Colonic mucosa (tissue), 4 donors: ENCODE results near the gene NKIRAS1. TPM values are rescaled to one million over a fixed set of nuclear protein-coding genes. Genes with fewer than 3 reads are reported as not detected.

Experiments used
- DNase-seq: peaks from one replicate; pipeline ENCODE4 v3.0.0-alpha.2; 2020
- H3K27ac ChIP-seq: fragments of 200-600 bp; one replicate; pipeline ENCODE4 v1.8.0; 2021
- H3K27me3 ChIP-seq: fragments of 200-600 bp; one replicate; pipeline ENCODE4 v1.8.0; 2021
- H3K36me3 ChIP-seq: fragments of 200-600 bp; one replicate; pipeline ENCODE4 v1.8.0; 2021
- H3K4me1 ChIP-seq: fragments of 200-600 bp; one replicate; pipeline ENCODE4 v1.8.0; 2021; ENCODE audit warnings: mild to moderate bottlenecking
- H3K4me3 ChIP-seq: fragments of 200-600 bp; one replicate; pipeline ENCODE4 v1.8.0; 2021
- H3K9ac ChIP-seq, 2 donors: one replicate each; pipeline ENCODE4 v1.7.0; 2013; ENCODE audit warnings: control low read depth in 2 of 2, low read depth in 2 of 2, low read length in 2 of 2
- H3K9me3 ChIP-seq: fragments of 200-600 bp; one replicate; pipeline ENCODE4 v1.8.0; 2021
- CTCF ChIP-seq: fragments of 200-600 bp; IDR thresholded peaks from one replicate; pipeline ENCODE4 v1.8.0; 2022; ENCODE audit warnings: antibody characterized with exemption, mild to moderate bottlenecking
- intact Hi-C: fragments of 100-400 bp; cut with DNase I; formaldehyde crosslinking; loops from one replicate; pipeline ENCODE4 v1.14.1; 2022
- total RNA-seq, 2 donors: library from RNA; stranded (reverse); fragmentation: NEBNext Ultra II Directional in 1 of 2; extraction: Animal tissue kit (Norgen Biotek cat#: 25700) in 1 of 2; gene quantifications; one replicate each; pipeline ENCODE4 v1.2.1, GENCODE V29; 2021
- donor health status: healthy.
- donor health status: DM: no; HTN: no; CAD: no.
- donor health status: DM: no; HTN: no; CAD: no.

NKIRAS1 gene
- total RNA-seq, 2 donors from 2014 or later, result 2.6 to 5.4 TPM

GRCh38 chr3:23845326-23846216, 71.2 kb downstream of the NKIRAS1 start:
- Histone ChIP-seq H3K4me1 (no peaks in the 10 kb centered on the region), H3K9ac (no peak overlapping the region), H3K27ac (no peak overlapping the region), H3K36me3 (no peaks in the 10 kb centered on the region), H3K27me3 (no peaks in the 10 kb centered on the region), H3K9me3 (no peaks in the 10 kb centered on the region), H3K4me3 (no peak overlapping the region)
- no peak for DNase-seq
- intact Hi-C loops, result no loop called here
- no peak for TF ChIP-seq CTCF

- H3K36me3 ChIP-seq, result no peaks in the 10 kb centered on the region
- no peaks in the 10 kb centered on the region for H3K9me3 ChIP-seq
- H3K27ac ChIP-seq, result no peak overlapping the region
- no peak overlapping the region for H3K4me3 ChIP-seq
- no peak for TF ChIP-seq CTCF
- no peak for DNase-seq
- intact Hi-C loops, result no loop called here
- H3K4me1 ChIP-seq, result no peaks in the 10 kb centered on the region
- H3K27me3 ChIP-seq, result no peaks in the 10 kb centered on the region
- no peak overlapping the region for H3K9ac ChIP-seq
Observed at GRCh38 chr3:23843869-23844268, 72.9 kb downstream of the NKIRAS1 start.

Other genes with a start within 250 kb of the NKIRAS1 start
- gene UBE2E1, start 111.0 kb downstream of the NKIRAS1 start, total RNA-seq, result 10 to 100 TPM; 68.6 to 81.7 TPM
- 1,000 to 10,000 TPM; 1,434 to 1,547 TPM for gene RPL15, start 142 bp upstream of the NKIRAS1 start, total RNA-seq
- gene NR1D2, start 28.3 kb upstream of the NKIRAS1 start, total RNA-seq, result 10 to 100 TPM in 1 of 2 donors, 1 to 10 TPM in 1; 9.8 to 41.9 TPM